AG04450 (cell line): ENCODE data around the gene FAM131B. TPM values are rescaled to one million over a fixed set of nuclear protein-coding genes. Genes with fewer than 3 reads are reported as not detected.

Source experiments
- CTCF ChIA-PET: fragments of 300-600, 350-600 bp; formaldehyde crosslinking; extraction: SDS; loops from one replicate; lab custom pipeline; 2022; ENCODE audit warnings: antibody characterized with exemption, inconsistent platforms; lab: Charles Lee
- POLR2A ChIA-PET: fragments of 350-600 bp; formaldehyde crosslinking; extraction: SDS; loops from one replicate; lab custom pipeline; 2021; ENCODE audit warnings: antibody characterized with exemption, inconsistent platforms; lab: Yijun Ruan, JAX
- DNase-seq: peaks from one replicate; pipeline ENCODE4 v3.0.0-alpha.2; 2011; ENCODE audit warnings: low read depth, low spot score
- H3K27ac ChIP-seq: one replicate; pipeline ENCODE4 v1.5.1; 2012; ENCODE audit warnings: low read depth, low read length, control low read depth
- H3K27me3 ChIP-seq: one replicate; pipeline ENCODE4 v1.6.0; 2012; ENCODE audit warnings: low read length; ENCODE audit not compliant: control insufficient read depth, insufficient read depth
- H3K4me3 ChIP-seq: 2 replicates; pipeline ENCODE4 v1.5.1; 2011; ENCODE audit warnings: mild to moderate bottlenecking, low read depth, low read length, control low read depth
- H3K9me3 ChIP-seq: 2 replicates; pipeline ENCODE4 v1.5.1; 2012; ENCODE audit warnings: low read length; ENCODE audit not compliant: control insufficient read depth, insufficient read depth
- CTCF ChIP-seq: IDR thresholded peaks from 2 replicates; pipeline ENCODE4 v1.5.1; 2011; ENCODE audit warnings: low read depth, low read length, control low read depth, inconsistent platforms
- polyA plus RNA-seq: library from polyadenylated mRNA; depleted of rRNA; stranded (reverse); fragments of >200 nt; gene quantifications from 2 replicates; pipeline ENCODE4 v1.2.3, GENCODE V29; 2011

Gene FAM131B
- polyA plus RNA-seq, 1 experiment = 3.1 TPM

- Histone ChIP-seq H3K27me3 (peaks cover 21% of the 10 kb centered on the region), H3K4me3 (no peak overlapping the region), H3K27ac (no peak overlapping the region), H3K9me3 (no peaks in the 10 kb centered on the region)
- ChIA-PET POLR2A (interaction anchor here (1.3 kb wide), 1 partner anchor 12 kb away, joined by 5 read pairs; no protein-coding TSS in a partner anchor), CTCF (interaction anchor here (3.9 to 6.8 kb wide), 2 partner anchors 12 to 128 kb away, joined by 43 to 48 read pairs; no protein-coding TSS in a partner anchor)
- no peak for DNase-seq
- no peak for TF ChIP-seq CTCF
Observed at GRCh38 chr7:143367972-143368371, 5.5 kb upstream of the FAM131B start.

- CTCF ChIA-PET = interaction anchor here (0.9 to 4.5 kb wide), 3 partner anchors 17 to 122 kb away, joined by 3 to 20 read pairs (median 4); no protein-coding TSS in a partner anchor
- H3K27me3 ChIP-seq = peaks cover 38% of the 10 kb centered on the region
- no peak for DNase-seq
Observed at GRCh38 chr7:143363016-143363937, 764 bp upstream of the FAM131B start.

GRCh38 chr7:143361552-143362130 lies 872 bp downstream of the FAM131B start:
- H3K27me3 ChIP-seq = peaks cover 38% of the 10 kb centered on the region
- H3K9me3 ChIP-seq = no peaks in the 10 kb centered on the region; the same call in 1 of the 2 replicates
- peak overlapping the region; percentile 69 for H3K4me3 ChIP-seq
- CTCF ChIA-PET = no interaction called here
- POLR2A ChIA-PET = no interaction called here
- no peak for DNase-seq
- no peak overlapping the region for H3K27ac ChIP-seq
- TF ChIP-seq CTCF = no peak

More at GRCh38 chr7:143363016-143363937, 764 bp upstream of the FAM131B start:
- POLR2A ChIA-PET = no interaction called here
- H3K4me3 ChIP-seq = peak overlapping the region; percentile 32
- H3K27ac ChIP-seq = no peak overlapping the region
- no peaks in the 10 kb centered on the region; the same call in 1 of the 2 replicates for H3K9me3 ChIP-seq
- TF ChIP-seq CTCF = no peak

GRCh38 chr7:143360788-143361551 lies 1.5 kb downstream of the FAM131B start:
- no peak for DNase-seq
- CTCF ChIA-PET = no interaction called here
- Histone ChIP-seq H3K27ac (no peak overlapping the region), H3K27me3 (peaks cover 44% of the 10 kb centered on the region), H3K9me3 (no peaks in the 10 kb centered on the region; the same call in 1 of the 2 replicates), H3K4me3 (no peak overlapping the region)
- TF ChIP-seq CTCF = no peak
- POLR2A ChIA-PET = no interaction called here
